GM23248 (cell line): Measurements from ENCODE around the gene SLC6A20. TPM values are rescaled to one million over a fixed set of nuclear protein-coding genes. Genes with fewer than 3 reads are reported as not detected.
"Not testable (repeated sequence)": the region's sequence is repeated elsewhere in the genome, so short reads cannot be mapped to it uniquely, and the experiment has no call there.

Experiments used
- DNase-seq: peaks from one replicate; pipeline ENCODE4 v3.0.0-alpha.2; 2015
- H2AFZ ChIP-seq: fragments of 200-600 bp; sonication (generic); 2 replicates; pipeline ENCODE4 v1.6.1; 2016; ENCODE audit warnings: antibody characterized with exemption
- H3F3A ChIP-seq: fragments of 200-600 bp; sonication (generic); 2 replicates; pipeline ENCODE4 v1.6.1; 2016; ENCODE audit warnings: mild to moderate bottlenecking, antibody characterized with exemption, mixed run types; ENCODE audit not compliant: insufficient read depth
- H3K27ac ChIP-seq: fragments of 200-600 bp; sonication (generic); 2 replicates; pipeline ENCODE4 v1.5.1; 2016; ENCODE audit warnings: mild to moderate bottlenecking
- H3K27me3 ChIP-seq: fragments of 200-600 bp; sonication (generic); replicated peaks from 2 replicates; pipeline ENCODE4 v1.6.1; 2016; ENCODE audit warnings: mild to moderate bottlenecking; ENCODE audit not compliant: insufficient read depth
- H3K36me3 ChIP-seq: fragments of 200-600 bp; sonication (generic); 2 replicates; pipeline ENCODE4 v1.6.1; 2016; ENCODE audit warnings: low read depth, mild to moderate bottlenecking
- H3K4me1 ChIP-seq: fragments of 200-600 bp; sonication (generic); 2 replicates; pipeline ENCODE4 v1.6.1; 2016; ENCODE audit warnings: mild to moderate bottlenecking; ENCODE audit not compliant: insufficient read depth
- H3K4me2 ChIP-seq: fragments of 200-600 bp; sonication (generic); one replicate; pipeline ENCODE4 v1.6.1; 2016; ENCODE audit warnings: mild to moderate bottlenecking; ENCODE audit not compliant: unreplicated experiment
- H3K4me3 ChIP-seq: fragments of 200-600 bp; sonication (generic); 2 replicates; pipeline ENCODE4 v1.5.1; 2016; ENCODE audit warnings: mild to moderate bottlenecking
- H3K79me2 ChIP-seq: fragments of 200-600 bp; sonication (generic); 2 replicates; pipeline ENCODE4 v1.6.1; 2016; ENCODE audit warnings: mild to moderate bottlenecking; ENCODE audit not compliant: insufficient read depth
- H3K9ac ChIP-seq: fragments of 200-600 bp; sonication (generic); 2 replicates; pipeline ENCODE4 v1.6.1; 2016; ENCODE audit warnings: mild to moderate bottlenecking
- H3K9me2 ChIP-seq: fragments of 200-600 bp; sonication (generic); 2 replicates; pipeline ENCODE4 v1.6.1; 2016; ENCODE audit warnings: mixed run types, mild to moderate bottlenecking, moderate library complexity; ENCODE audit not compliant: insufficient read depth
- H3K9me3 ChIP-seq: fragments of 200-600 bp; sonication (generic); one replicate; pipeline ENCODE4 v1.6.1; 2017; ENCODE audit warnings: low read depth
- H4K20me1 ChIP-seq: fragments of 200-600 bp; sonication (generic); 2 replicates; pipeline ENCODE4 v1.6.0; 2016; ENCODE audit not compliant: insufficient read depth
- EZH2 ChIP-seq: fragments of 200-600 bp; sonication (generic); IDR thresholded peaks from 2 replicates; pipeline ENCODE4 v1.6.1; 2018; ENCODE audit warnings: antibody characterized with exemption, mild to moderate bottlenecking; ENCODE audit not compliant: insufficient read depth, poor library complexity, severe bottlenecking
- EZH2phosphoT487 ChIP-seq: fragments of 200-600 bp; sonication (generic); IDR thresholded peaks from 2 replicates; pipeline ENCODE4 v1.6.1; 2018; ENCODE audit warnings: antibody characterized with exemption, moderate library complexity, mild to moderate bottlenecking, low read depth; ENCODE audit not compliant: insufficient read depth
- WGBS, 2 experiments: methylation state at CpG; one replicate each; pipeline ENCODE4 v1.1.6; 2015 to 2017; ENCODE audit warnings: low lambda C conversion rate in 2 of 2, low coverage in 1 of 2; ENCODE audit errors: missing lambda C conversion rate in 2 of 2; 5-methylcytosine and 5-hydroxymethylcytosine counted together
- in situ Hi-C: fragments of 300-500 bp; cut with MboI; formaldehyde crosslinking; loops from 2 replicates; pipeline ENCODE4 v1.15.0; 2020
- polyA plus RNA-seq: library from polyadenylated mRNA; unstranded; fragments of >200 nt; fragmentation: Nextera tagmentation; extraction: Ambion mirVana; gene quantifications from 2 replicates; pipeline ENCODE4 v1.2.1, GENCODE V29; 2016
- total RNA-seq: library from RNA; depleted of rRNA; stranded (reverse); fragments of >200 nt; shearing (Covaris generic); gene quantifications from 2 replicates; pipeline ENCODE4 v1.2.3, GENCODE V29; 2014

Gene SLC6A20
- total and polyA plus RNA-seq, 2 experiments from 2014 or later, result not detected

DNA sequence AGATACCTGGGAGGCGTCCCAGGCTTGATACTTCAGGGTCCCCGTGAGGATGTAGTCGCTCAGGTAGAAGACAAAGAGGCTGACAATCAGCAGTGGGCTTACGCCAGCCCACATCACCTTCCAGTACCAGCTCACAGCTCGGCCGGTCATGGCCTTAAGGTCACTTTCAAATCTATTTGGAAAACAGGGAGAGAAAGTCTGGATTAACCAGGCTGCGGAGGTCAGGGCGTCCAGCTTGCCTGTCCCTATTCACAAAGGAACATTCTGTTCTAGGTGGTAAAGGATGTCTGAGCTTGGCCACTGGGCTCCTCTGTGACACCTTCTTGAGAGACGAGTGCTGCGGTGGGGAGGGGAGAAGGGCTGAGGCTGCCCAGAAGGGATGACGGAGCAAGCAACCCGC is 36.5 kb downstream of the SLC6A20 start:
- Histone ChIP-seq H3F3A (0 out of 2 replicates have a peak, but pooled peaks cover 4% of the 10 kb centered on the region), H3K4me1 (no peaks in the 10 kb centered on the region), H3K4me2 (no peak overlapping the region), H3K27ac (no peak overlapping the region), H3K4me3 (no peak overlapping the region), H4K20me1 (no peaks in the 10 kb centered on the region), H3K9me3 (no peaks in the 10 kb centered on the region), H3K36me3 (no peaks in the 10 kb centered on the region), H3K79me2 (no peaks in the 10 kb centered on the region), H3K27me3 (peaks cover 18% of the 10 kb centered on the region), H3K9me2 (no peaks in the 10 kb centered on the region), H3K9ac (no peak overlapping the region), H2AFZ (no peak overlapping the region)
- TF ChIP-seq EZH2phosphoT487 (no peak), EZH2 (no peak)
- 70 to 78% methylated on average over 12 of the region's 12 CpGs for WGBS, 2 experiments
- in situ Hi-C loops, result loop anchor here (5.0 to 25.0 kb wide), 2 partner anchors 167 to 602 kb away; partner anchors contain the start of genes CCR2 and CCR5
- DNase-seq, result no peak

DNA sequence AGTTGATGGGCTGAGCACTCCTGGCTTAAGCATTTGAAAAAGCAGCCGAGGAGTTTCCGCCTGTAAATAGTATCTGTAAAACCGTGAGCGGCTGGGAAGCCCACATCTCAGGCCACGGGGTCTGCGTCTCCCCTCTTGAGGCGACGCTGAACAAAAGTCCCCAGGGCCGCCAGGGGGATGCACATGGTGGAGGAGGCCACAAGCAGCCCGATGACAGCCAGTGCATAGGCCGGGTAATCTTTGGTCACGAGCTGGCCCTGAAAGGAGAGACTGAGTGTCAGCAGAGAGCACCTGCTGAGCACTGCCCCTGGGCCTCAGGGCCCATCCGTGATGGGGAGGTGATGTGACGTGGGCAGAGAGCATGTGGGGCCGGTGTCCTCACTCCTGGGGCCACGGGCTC is 37.5 kb downstream of the SLC6A20 start:
- H3K27me3 ChIP-seq, result peaks cover 18% of the 10 kb centered on the region
- no peaks in the 10 kb centered on the region for H3K79me2 ChIP-seq
- in situ Hi-C loops, result loop anchor here (25.0 kb wide), 1 partner anchor 603 kb away; the partner anchor contains the start of genes CCR2 and CCR5
- no peak overlapping the region for H3K9ac ChIP-seq
- no peak overlapping the region for H2AFZ ChIP-seq
- no peaks in the 10 kb centered on the region for H3K36me3 ChIP-seq
- H3F3A ChIP-seq, result 0 out of 2 replicates have a peak, but pooled peaks cover 4% of the 10 kb centered on the region
- 63 to 70% methylated on average over 16 of the region's 16 CpGs for WGBS, 2 experiments
- no peak for DNase-seq
- no peak overlapping the region for H3K27ac ChIP-seq
- H3K9me3 ChIP-seq, result no peaks in the 10 kb centered on the region
- no peak overlapping the region for H3K4me3 ChIP-seq
- H3K9me2 ChIP-seq, result no peaks in the 10 kb centered on the region
- H3K4me1 ChIP-seq, result no peaks in the 10 kb centered on the region
- no peak overlapping the region for H3K4me2 ChIP-seq
- no peaks in the 10 kb centered on the region for H4K20me1 ChIP-seq
- TF ChIP-seq EZH2 (no peak), EZH2phosphoT487 (no peak)

DNA sequence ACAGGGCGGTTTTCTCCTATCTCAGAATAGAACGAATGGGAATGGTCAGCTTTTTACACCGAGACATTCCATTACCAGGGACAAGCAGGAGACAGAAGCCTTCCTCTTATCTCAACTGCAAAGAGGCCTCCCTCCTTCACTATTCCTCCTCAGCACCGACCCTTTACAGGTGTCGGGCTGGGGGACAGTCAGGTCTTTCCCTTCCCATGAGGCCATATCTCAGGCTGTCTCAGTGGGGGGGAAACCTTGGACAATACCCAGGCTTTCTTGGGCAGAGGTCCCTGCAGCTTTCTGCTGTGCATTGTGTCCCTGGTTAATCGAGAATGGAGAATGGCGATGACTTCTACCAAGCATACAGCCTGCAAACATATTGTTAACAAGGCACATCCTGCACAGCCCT is 39.2 kb downstream of the SLC6A20 start:
- H3K36me3 ChIP-seq, H2AFZ ChIP-seq, H3F3A ChIP-seq, H3K27ac ChIP-seq, H3K4me3 ChIP-seq, DNase-seq, H3K9me2 ChIP-seq, H4K20me1 ChIP-seq, H3K4me1 ChIP-seq, H3K79me2 ChIP-seq, H3K9ac ChIP-seq, H3K9me3 ChIP-seq, H3K4me2 ChIP-seq: not testable (repeated sequence)
- 59 to 70% methylated on average over 7 of the region's 7 CpGs for WGBS, 2 experiments
- H3K27me3 ChIP-seq, result peaks cover 18% of the 10 kb centered on the region
- in situ Hi-C loops, result loop anchor here (25.0 kb wide), 1 partner anchor 605 kb away; the partner anchor contains the start of genes CCR2 and CCR5

DNA sequence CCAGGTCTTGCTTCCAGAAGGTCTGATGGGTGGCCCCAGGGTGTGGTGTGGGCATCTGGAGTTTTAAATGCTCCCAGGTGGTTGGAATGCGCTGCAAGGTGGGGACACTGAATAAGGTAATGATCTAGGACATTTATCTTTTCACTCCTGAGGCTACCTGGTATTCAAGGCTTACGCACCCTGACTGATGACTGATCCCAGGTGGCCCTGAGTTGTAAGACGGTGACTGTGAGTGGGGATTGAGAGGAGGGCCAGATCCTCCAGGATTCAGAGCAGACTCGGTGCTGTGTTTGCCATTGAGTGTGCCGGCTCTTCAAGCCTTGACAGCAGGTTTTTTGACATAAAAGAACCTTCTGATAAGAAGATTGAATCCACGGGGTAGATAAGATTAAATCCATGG is 40.3 kb downstream of the SLC6A20 start:
- Histone ChIP-seq H3F3A (0 out of 2 replicates have a peak, but pooled peaks cover 4% of the 10 kb centered on the region), H3K9me2 (no peaks in the 10 kb centered on the region), H3K27me3 (peaks cover 10% of the 10 kb centered on the region; the same call in 1 of the 2 replicates), H3K9me3 (no peaks in the 10 kb centered on the region), H3K4me2 (no peak overlapping the region), H3K36me3 (no peaks in the 10 kb centered on the region), H2AFZ (no peak overlapping the region), H3K9ac (no peak overlapping the region), H3K27ac (no peak overlapping the region), H4K20me1 (no peaks in the 10 kb centered on the region), H3K4me3 (no peak overlapping the region), H3K4me1 (no peaks in the 10 kb centered on the region), H3K79me2 (no peaks in the 10 kb centered on the region)
- in situ Hi-C loops, result loop anchor here (25.0 kb wide), 1 partner anchor 606 kb away; the partner anchor contains the start of genes CCR2 and CCR5
- TF ChIP-seq EZH2phosphoT487, result no peak
- TF ChIP-seq EZH2, result no peak
- 77 to 78% methylated on average over 6 of the region's 6 CpGs for WGBS, 2 experiments
- DNase-seq, result no peak
